ENCODE results near the gene APOF. TPM values are rescaled to one million over a fixed set of nuclear protein-coding genes. Genes with fewer than 3 reads are reported as not detected.

Gene APOF
- total RNA-seq, 4 donors from 2014 or later = not detected

DNA sequence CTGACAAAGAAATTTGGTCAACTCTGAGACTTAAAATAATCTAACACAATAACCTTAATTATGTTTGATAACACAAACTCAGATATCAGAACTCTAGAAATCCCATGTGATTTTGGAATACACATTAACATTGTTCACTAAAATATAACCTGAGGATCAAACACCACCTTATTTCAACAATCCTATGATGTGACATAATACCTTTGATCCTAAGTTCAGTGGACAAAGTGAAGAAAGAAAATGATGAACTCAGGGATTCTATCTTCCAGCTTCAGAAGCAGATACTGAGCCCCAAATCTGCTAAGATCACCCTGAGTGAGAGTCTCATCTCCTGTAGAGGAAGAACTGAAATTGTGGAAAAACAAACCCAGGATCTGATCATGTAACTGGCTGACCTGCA is 35.7 kb upstream of the APOF start:
- H3K9me3 ChIP-seq = peaks cover 7% of the 10 kb centered on the region
- H3K36me3 ChIP-seq = no peaks in the 10 kb centered on the region
- H3K4me3 ChIP-seq = no peak overlapping the region
- no peaks in the 10 kb centered on the region for H3K27me3 ChIP-seq
- no peak overlapping the region for H3K27ac ChIP-seq
- no peak for TF ChIP-seq POLR2A (IDR thresholded peaks at IDR 0.05)
- no peak for TF ChIP-seq EP300 (IDR thresholded peaks at IDR 0.05)
- no peak for TF ChIP-seq POLR2AphosphoS5 (IDR thresholded peaks at IDR 0.05)
- TF ChIP-seq, protein P1, sequence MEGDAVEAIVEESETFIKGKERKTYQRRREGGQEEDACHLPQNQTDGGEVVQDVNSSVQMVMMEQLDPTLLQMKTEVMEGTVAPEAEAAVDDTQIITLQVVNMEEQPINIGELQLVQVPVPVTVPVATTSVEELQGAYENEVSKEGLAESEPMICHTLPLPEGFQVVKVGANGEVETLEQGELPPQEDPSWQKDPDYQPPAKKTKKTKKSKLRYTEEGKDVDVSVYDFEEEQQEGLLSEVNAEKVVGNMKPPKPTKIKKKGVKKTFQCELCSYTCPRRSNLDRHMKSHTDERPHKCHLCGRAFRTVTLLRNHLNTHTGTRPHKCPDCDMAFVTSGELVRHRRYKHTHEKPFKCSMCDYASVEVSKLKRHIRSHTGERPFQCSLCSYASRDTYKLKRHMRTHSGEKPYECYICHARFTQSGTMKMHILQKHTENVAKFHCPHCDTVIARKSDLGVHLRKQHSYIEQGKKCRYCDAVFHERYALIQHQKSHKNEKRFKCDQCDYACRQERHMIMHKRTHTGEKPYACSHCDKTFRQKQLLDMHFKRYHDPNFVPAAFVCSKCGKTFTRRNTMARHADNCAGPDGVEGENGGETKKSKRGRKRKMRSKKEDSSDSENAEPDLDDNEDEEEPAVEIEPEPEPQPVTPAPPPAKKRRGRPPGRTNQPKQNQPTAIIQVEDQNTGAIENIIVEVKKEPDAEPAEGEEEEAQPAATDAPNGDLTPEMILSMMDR (IDR thresholded peaks at IDR 0.05) = no peak
- no peak for DNase-seq (ENCODE audit: low spot score in 2 of 2)
- H3K4me1 ChIP-seq = no peaks in the 10 kb centered on the region

DNA sequence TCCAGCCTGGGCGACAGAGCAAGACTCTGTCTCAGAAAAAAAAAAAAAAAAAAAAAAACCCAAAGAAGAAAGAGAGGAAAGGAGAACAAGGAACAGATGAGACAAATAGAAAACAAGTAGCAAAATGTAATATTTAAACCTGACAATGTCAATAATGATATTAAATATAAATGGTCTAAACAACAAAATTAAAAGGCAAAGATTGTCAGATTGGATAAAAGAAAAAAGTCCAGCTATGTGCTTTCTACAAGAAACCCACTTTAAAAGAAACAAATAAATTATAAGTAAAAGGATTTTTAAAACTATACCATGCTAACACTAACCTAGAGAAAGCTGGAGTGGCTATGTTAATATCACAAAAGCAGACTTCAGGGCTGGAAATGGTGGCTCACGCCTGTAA is 29.7 kb upstream of the APOF start:
- no peak overlapping the region for H3K27ac ChIP-seq
- WGBS = 95% methylated on average over 2 of the region's 2 CpGs

DNA sequence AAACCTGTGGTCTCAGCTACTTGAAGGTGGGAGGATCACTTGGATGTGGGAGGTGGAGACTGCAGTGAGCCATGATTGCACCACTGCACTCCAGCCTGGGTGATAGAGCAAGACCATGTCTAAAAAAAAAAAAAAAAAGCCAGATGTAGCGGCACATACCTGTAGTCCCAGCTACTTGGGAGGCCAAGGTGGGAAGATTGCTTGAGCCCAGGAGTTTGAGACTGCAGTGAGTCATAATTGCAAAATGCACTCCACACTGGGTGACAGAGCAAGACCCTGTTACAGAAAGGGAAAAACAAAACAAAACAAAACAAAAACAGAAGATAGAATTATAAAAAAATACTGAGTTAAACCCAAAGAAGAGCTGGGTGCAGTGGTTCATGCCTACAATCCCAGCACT is 29.1 kb upstream of the APOF start:
- TF ChIP-seq EP300 (IDR thresholded peaks at IDR 0.05) (no peak), POLR2A (IDR thresholded peaks at IDR 0.05) (no peak)
- H3K4me3 ChIP-seq = no peak overlapping the region
- no peaks in the 10 kb centered on the region for H3K9me3 ChIP-seq
- no peaks in the 10 kb centered on the region for H3K27me3 ChIP-seq
- DNase-seq (ENCODE audit: low spot score in 2 of 2) = peak in 1 of 2 donors; percentile 4
- WGBS = 100% methylated on average over 1 of the region's 1 CpG
- H3K27ac ChIP-seq = no peak overlapping the region
- no peaks in the 10 kb centered on the region for H3K36me3 ChIP-seq
- H3K4me1 ChIP-seq = no peaks in the 10 kb centered on the region

More for the DNA sequence above, 29.7 kb upstream of the APOF start:
- no peaks in the 10 kb centered on the region for H3K27me3 ChIP-seq
- no peak overlapping the region for H3K4me3 ChIP-seq
- H3K36me3 ChIP-seq = no peaks in the 10 kb centered on the region
- H3K4me1 ChIP-seq = no peaks in the 10 kb centered on the region
- H3K9me3 ChIP-seq = no peaks in the 10 kb centered on the region
- no peak for TF ChIP-seq EP300 (IDR thresholded peaks at IDR 0.05)
- no peak for TF ChIP-seq POLR2AphosphoS5 (IDR thresholded peaks at IDR 0.05)
- no peak for TF ChIP-seq POLR2A (IDR thresholded peaks at IDR 0.05)
- TF ChIP-seq, protein P1 (IDR thresholded peaks at IDR 0.05) = no peak
- no peak for DNase-seq (ENCODE audit: low spot score in 2 of 2)

DNA sequence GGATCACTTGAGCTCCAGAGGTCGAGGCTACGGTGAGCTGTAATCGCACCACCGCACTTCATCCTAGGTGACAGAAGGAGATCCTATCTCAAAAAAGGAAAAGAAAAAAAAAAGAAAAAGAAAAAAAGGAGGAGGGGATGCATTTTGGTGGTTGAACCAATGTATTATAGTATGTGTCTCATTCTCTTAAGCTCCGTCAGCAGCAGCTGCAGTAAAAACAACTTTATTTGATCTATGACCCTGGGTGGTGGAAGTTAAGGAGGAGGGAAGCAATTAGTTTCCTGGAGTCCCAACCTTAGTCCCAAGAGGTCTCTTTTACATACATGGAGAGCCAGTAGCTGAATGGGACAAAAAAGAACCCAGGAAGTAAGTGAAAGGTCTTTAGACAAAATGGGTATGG is 26.8 kb upstream of the APOF start:
- DNase-seq (ENCODE audit: low spot score in 2 of 2) = no peak
- H3K27me3 ChIP-seq = no peaks in the 10 kb centered on the region
- TF ChIP-seq, protein P1 (IDR thresholded peaks at IDR 0.05) = no peak
- no peak for TF ChIP-seq POLR2AphosphoS5 (IDR thresholded peaks at IDR 0.05)
- TF ChIP-seq POLR2A (IDR thresholded peaks at IDR 0.05) = no peak
- no peak for TF ChIP-seq EP300 (IDR thresholded peaks at IDR 0.05)

DNA sequence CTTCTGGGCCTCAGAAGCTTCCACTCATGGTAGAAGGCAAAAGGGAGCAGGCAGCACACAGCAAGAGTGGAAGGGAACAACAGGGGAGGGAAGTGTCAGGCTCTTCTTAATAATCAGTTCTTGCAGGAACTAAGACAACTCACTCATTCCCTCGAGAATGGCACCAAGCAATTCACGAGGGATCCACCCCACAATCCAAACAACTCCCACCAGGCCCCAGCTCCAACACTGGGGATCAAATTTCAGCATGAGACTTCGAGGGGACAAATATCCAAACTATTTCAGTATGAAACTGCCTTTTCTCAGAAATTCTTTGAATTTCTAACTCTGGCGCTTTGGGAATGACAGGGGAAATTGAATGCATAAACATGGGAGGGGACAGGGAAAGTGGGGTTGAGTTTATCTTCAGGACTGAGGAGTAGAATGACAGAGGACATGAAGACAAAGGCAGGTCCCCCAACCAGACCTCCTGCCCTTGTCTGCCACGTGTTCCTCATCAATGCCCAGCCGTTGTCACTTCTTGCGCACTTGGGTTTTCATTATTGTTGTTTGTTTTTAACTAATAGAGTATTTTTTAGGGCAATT is 24.6 kb upstream of the APOF start:
- WGBS = 39% methylated on average over 7 of the region's 7 CpGs
- no peak overlapping the region for H3K27ac ChIP-seq
- H3K4me1 ChIP-seq = no peaks in the 10 kb centered on the region
- no peak overlapping the region for H3K4me3 ChIP-seq
- H3K27me3 ChIP-seq = no peaks in the 10 kb centered on the region
- TF ChIP-seq POLR2A (IDR thresholded peaks at IDR 0.05) (no peak), POLR2AphosphoS5 (IDR thresholded peaks at IDR 0.05) (no peak), EP300 (IDR thresholded peaks at IDR 0.05) (no peak)
- TF ChIP-seq, protein P1 (IDR thresholded peaks at IDR 0.05) = no peak
- no peaks in the 10 kb centered on the region for H3K36me3 ChIP-seq
- no peaks in the 10 kb centered on the region for H3K9me3 ChIP-seq
- no peak for DNase-seq (ENCODE audit: low spot score in 2 of 2)

More for the DNA sequence above, 26.8 kb upstream of the APOF start:
- Histone ChIP-seq H3K9me3 (no peaks in the 10 kb centered on the region), H3K4me1 (no peaks in the 10 kb centered on the region), H3K4me3 (no peak overlapping the region), H3K27ac (no peak overlapping the region), H3K36me3 (no peaks in the 10 kb centered on the region)
- 78% methylated on average over 5 of the region's 5 CpGs for WGBS

DNA sequence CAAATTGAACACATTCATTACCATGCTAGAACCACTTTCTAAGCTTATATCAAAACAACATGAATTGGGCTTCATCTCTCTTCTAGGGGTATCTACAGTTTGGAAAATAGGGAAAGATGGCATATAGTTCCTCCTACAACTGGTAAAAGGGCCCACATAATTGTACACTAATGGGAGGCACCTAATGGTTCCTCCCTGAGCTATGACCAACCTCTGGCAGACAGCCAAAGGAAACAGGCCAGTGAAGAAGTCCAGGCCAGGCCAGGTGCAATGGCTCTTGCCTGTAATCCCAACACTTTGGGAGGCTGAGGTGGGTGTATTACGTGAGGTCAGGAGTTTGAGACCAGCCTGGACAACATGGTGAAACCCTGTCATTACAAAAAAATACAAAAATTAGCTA is 23.2 kb upstream of the APOF start:
- TF ChIP-seq POLR2A (IDR thresholded peaks at IDR 0.05) (no peak), EP300 (IDR thresholded peaks at IDR 0.05) (no peak), POLR2AphosphoS5 (IDR thresholded peaks at IDR 0.05) (no peak)
- TF ChIP-seq, protein P1 (IDR thresholded peaks at IDR 0.05) = no peak
- WGBS = 100% methylated on average over 1 of the region's 1 CpG
- DNase-seq (ENCODE audit: low spot score in 2 of 2) = no peak
- Histone ChIP-seq H3K27ac (no peak overlapping the region), H3K4me1 (no peaks in the 10 kb centered on the region), H3K27me3 (no peaks in the 10 kb centered on the region), H3K9me3 (no peaks in the 10 kb centered on the region), H3K36me3 (no peaks in the 10 kb centered on the region), H3K4me3 (no peak overlapping the region)

Measured in suprapubic skin (tissue), 4 donors.